Measurements from ENCODE around the gene GPR180.

- TF ChIP-seq, protein P1, sequence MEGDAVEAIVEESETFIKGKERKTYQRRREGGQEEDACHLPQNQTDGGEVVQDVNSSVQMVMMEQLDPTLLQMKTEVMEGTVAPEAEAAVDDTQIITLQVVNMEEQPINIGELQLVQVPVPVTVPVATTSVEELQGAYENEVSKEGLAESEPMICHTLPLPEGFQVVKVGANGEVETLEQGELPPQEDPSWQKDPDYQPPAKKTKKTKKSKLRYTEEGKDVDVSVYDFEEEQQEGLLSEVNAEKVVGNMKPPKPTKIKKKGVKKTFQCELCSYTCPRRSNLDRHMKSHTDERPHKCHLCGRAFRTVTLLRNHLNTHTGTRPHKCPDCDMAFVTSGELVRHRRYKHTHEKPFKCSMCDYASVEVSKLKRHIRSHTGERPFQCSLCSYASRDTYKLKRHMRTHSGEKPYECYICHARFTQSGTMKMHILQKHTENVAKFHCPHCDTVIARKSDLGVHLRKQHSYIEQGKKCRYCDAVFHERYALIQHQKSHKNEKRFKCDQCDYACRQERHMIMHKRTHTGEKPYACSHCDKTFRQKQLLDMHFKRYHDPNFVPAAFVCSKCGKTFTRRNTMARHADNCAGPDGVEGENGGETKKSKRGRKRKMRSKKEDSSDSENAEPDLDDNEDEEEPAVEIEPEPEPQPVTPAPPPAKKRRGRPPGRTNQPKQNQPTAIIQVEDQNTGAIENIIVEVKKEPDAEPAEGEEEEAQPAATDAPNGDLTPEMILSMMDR (conservative IDR thresholded peaks at IDR 0.05; ENCODE audit: low read depth in 2 of 2), result no peak
- TF ChIP-seq EZH2phosphoT487 (IDR thresholded peaks at IDR 0.05; ENCODE audit: unreplicated experiment), result no peak
Observed at GRCh38 chr13:94607939-94608338, 6.3 kb downstream of the GPR180 start.
